Suppressor macrophage treated with lipopolysaccharide for 1 hour (primary cell): ENCODE results near the gene COL11A1.
"Not testable (repeated sequence)": the region's sequence is repeated elsewhere in the genome, so short reads cannot be mapped to it uniquely, and the experiment has no call there.

Source experiments
- DNase-seq, 3 donors: peaks; one replicate each; pipeline ENCODE4 v3.0.0-alpha.2; 2020 to 2022

Gene COL11A1

GRCh38 chr1:103108376-103109150 is at the start of gene COL11A1:
Gene COL11A1, minus strand, starts transcription at chr1:103108522. Its CDS starts 344 bp downstream, at chr1:103108178.
- no peak for DNase-seq

GRCh38 chr1:103156966-103157365 is 48.6 kb upstream of the COL11A1 start:
- no peak for DNase-seq

GRCh38 chr1:103146166-103146565 is 37.8 kb upstream of the COL11A1 start:
- no peak for DNase-seq

GRCh38 chr1:103145449-103145848 is 37.1 kb upstream of the COL11A1 start:
- DNase-seq: no peak

GRCh38 chr1:103144681-103145080 is 36.4 kb upstream of the COL11A1 start:
- no peak for DNase-seq

GRCh38 chr1:103142461-103142860 is 34.1 kb upstream of the COL11A1 start:
- DNase-seq: no peak

GRCh38 chr1:103129796-103130195 is 21.5 kb upstream of the COL11A1 start:
- DNase-seq: no peak

GRCh38 chr1:103129255-103129654 is 20.9 kb upstream of the COL11A1 start:
- DNase-seq: no peak

- not testable (repeated sequence) for DNase-seq
These were observed 19.9 kb upstream of the COL11A1 start for GRCh38 chr1:103128256-103128655.

- no peak for DNase-seq
These were observed 16.9 kb upstream of the COL11A1 start for GRCh38 chr1:103125219-103125618.

- DNase-seq: no peak
These were observed 14.8 kb upstream of the COL11A1 start for GRCh38 chr1:103122983-103123720.

GRCh38 chr1:103120981-103121380 is 12.7 kb upstream of the COL11A1 start:
- DNase-seq: no peak

GRCh38 chr1:103112546-103112945 is 4.2 kb upstream of the COL11A1 start:
- DNase-seq: no peak

GRCh38 chr1:103111926-103112325 is 3.6 kb upstream of the COL11A1 start:
- no peak for DNase-seq

- DNase-seq: no peak
These were observed 2.4 kb upstream of the COL11A1 start for GRCh38 chr1:103110701-103111100.

GRCh38 chr1:103109311-103109920 is 1.1 kb upstream of the COL11A1 start:
- no peak for DNase-seq

GRCh38 chr1:103107741-103108375 is 464 bp downstream of the COL11A1 start:
- DNase-seq: no peak

GRCh38 chr1:103106426-103107341 is 1.6 kb downstream of the COL11A1 start:
- peak; percentile 34 to 46 (median 41) for DNase-seq

GRCh38 chr1:103101399-103101798 is 6.9 kb downstream of the COL11A1 start:
- no peak for DNase-seq

- no peak for DNase-seq
These were observed 19.1 kb downstream of the COL11A1 start for GRCh38 chr1:103089221-103089620.

GRCh38 chr1:103087256-103087655 is 21.1 kb downstream of the COL11A1 start:
- DNase-seq: no peak

GRCh38 chr1:103084181-103084580 is 24.1 kb downstream of the COL11A1 start:
- no peak for DNase-seq
